ENCODE data around the gene SMIM41. TPM values are rescaled to one million over a fixed set of nuclear protein-coding genes. Genes with fewer than 3 reads are reported as not detected.

SMIM41 gene
- total and polyA plus RNA-seq, 10 donors, result 0.64 to 8.1 (median 2.0) TPM

- peaks cover 25 to 76% (median 58%) of the 10 kb centered on the region in 6 donors for H3K4me1 ChIP-seq
- TF ChIP-seq CTCF (IDR thresholded peaks at IDR 0.05 in 8 of 11, conservative IDR thresholded peaks at IDR 0.05 in 3 of 11) (no peak), POLR2AphosphoS5 (IDR thresholded peaks at IDR 0.05) (no peak), POLR2A (IDR thresholded peaks at IDR 0.05) (no peak)
- DNase-seq, result no peak
- 90 to 95% (median 93%) methylated on average over 3 of the region's 3 CpGs for WGBS, 5 donors
- H3K27me3 ChIP-seq (replicated peaks in 1 of 7), result no peaks in the 10 kb centered on the region
- H3K4me3 ChIP-seq, result no peak overlapping the region
- intact Hi-C loops (cut with DNase I; ENCODE audit: low total_unique reads), result no loop called here
- no peaks in the 10 kb centered on the region for H3K9me3 ChIP-seq
- H3K27ac ChIP-seq, result no peak overlapping the region
- peaks cover 0 to 71% (median 42%) of the 10 kb centered on the region in 6 donors for H3K36me3 ChIP-seq
Observed at GRCh38 chr12:52078276-52078675, 1.2 kb upstream of the SMIM41 start.

- 54 to 84% (median 74%) methylated on average over 8 to 10 of the region's 10 CpGs for WGBS, 5 donors
- peaks cover 0 to 48% (median 23%) of the 10 kb centered on the region in 6 donors for H3K36me3 ChIP-seq
- no peak for TF ChIP-seq POLR2AphosphoS5 (IDR thresholded peaks at IDR 0.05)
- no peak for TF ChIP-seq POLR2A (IDR thresholded peaks at IDR 0.05)
- no peak for TF ChIP-seq CTCF (IDR thresholded peaks at IDR 0.05 in 8 of 11, conservative IDR thresholded peaks at IDR 0.05 in 3 of 11)
- no peaks in the 10 kb centered on the region for H3K27me3 ChIP-seq (replicated peaks in 1 of 7)
- DNase-seq, result no peak
- intact Hi-C loops (cut with DNase I; ENCODE audit: low total_unique reads), result no loop called here
- peak overlapping the region; percentile 70 to 88 (median 79) for H3K27ac ChIP-seq
- peak overlapping the region in 6 of 8 donors; percentile 3 to 58 (median 20) for H3K4me3 ChIP-seq
- H3K4me1 ChIP-seq, result peaks cover 28 to 59% (median 42%) of the 10 kb centered on the region in 6 donors
- no peaks in the 10 kb centered on the region for H3K9me3 ChIP-seq
Observed at GRCh38 chr12:52080403-52081251, 1.1 kb downstream of the SMIM41 start.

DNA sequence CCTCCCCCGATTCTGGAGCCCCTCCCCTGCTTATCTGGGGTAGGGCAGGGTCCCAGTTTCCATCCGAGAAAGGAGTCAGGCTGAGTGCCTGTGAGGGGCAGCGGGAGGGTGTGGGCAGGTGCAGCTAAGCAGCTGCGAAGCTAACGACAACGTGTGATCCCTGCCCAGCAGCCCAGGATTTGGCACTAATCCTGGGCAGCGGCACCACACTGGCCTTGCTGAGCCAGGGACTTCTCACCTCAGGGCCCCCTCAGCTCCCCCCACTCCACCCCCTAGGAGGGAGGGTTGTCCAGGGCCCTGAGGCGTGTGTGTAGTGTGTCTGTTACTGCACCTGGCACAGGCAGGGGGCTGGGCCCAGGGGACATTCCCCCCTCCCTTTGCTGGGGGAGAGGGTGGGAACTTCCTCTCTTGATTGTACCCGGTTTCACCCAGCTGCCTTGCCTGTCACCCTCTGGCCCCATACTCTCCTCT is 1.8 kb downstream of the SMIM41 start:
- Histone ChIP-seq H3K27me3 (replicated peaks in 1 of 7) (no peaks in the 10 kb centered on the region), H3K36me3 (peaks cover 0 to 41% (median 19%) of the 10 kb centered on the region in 6 donors), H3K4me3 (peak overlapping the region in 4 of 8 donors; percentile 6 to 58 (median 25)), H3K9me3 (no peaks in the 10 kb centered on the region), H3K27ac (peak overlapping the region; percentile 70 to 88 (median 79)), H3K4me1 (peaks cover 28 to 57% (median 40%) of the 10 kb centered on the region in 6 donors)
- TF ChIP-seq POLR2AphosphoS5 (IDR thresholded peaks at IDR 0.05) (peak; percentile 23 to 47 (median 45)), CTCF (IDR thresholded peaks at IDR 0.05 in 8 of 11, conservative IDR thresholded peaks at IDR 0.05 in 3 of 11) (no peak), POLR2A (IDR thresholded peaks at IDR 0.05) (no peak)
- 10 to 32% (median 17%) methylated on average over 8 to 9 of the region's 9 CpGs for WGBS, 5 donors
- intact Hi-C loops (cut with DNase I; ENCODE audit: low total_unique reads), result no loop called here
- peak; percentile 91 for DNase-seq
